ENCODE measurements around the gene TMEM144.
"Not testable (repeated sequence)": the region's sequence is repeated elsewhere in the genome, so short reads cannot be mapped to it uniquely, and the experiment has no call there.

The TMEM144 gene

DNA sequence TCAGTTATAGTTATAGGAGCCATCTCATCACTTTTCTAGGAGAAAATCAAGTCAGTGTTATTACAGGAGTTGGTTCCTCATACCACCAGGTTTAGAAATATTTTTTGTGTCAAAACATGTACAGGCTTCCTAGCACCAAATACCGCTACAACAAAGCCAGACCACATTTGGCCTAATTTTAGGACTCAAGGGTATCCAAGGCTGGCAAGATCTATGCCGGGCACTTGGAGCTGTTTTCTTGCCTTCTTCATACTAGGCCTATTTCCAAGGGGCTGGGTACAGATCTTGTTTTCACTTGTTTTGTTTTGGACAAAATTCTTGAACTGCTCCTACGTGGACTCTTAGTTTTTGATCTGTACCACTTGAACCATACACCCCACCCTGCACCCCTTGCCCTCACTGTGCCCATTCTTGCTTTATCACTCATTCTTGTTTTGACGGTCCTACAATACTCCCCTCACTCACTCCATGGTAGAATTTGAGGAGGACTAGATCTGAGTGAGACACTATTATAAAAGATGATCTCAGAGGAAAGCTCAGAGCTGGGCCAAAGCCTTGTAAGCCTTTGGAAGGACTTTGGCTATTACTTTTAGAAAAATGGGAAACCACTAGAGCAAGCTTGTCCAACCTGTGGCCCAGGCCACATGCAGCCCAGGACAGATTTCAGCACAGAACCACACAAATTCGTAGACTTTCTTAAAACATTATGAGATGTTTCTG lies 17.7 kb upstream of the TMEM144 start:
- DNase-seq (ENCODE audit: low read depth in 2 of 2), result no peak

DNA sequence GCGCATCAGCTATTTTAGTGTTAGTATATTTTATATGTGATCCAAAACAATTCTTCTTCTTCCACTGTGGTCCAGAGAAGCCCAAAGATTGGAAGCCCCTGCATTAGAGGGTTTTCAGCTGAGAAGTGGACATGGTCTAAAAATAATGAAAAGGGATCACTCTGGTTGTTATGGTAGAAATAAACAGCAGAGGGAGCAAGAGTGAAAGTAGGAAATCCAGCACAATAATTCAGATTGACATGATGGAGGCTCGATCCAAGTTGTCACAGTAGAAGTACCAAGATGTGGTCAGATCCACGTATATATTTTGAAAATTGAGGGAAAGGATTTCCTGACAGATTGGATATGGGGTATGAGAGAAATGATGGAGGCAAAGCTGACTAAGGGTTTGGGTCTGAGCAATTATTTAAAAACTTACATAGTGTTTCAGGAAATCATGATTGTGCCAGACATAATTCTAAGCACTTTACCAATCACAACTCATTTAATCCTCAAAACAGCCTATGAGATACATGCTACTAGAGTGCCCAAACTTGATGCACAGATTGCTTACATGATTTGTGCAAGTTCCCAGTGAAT lies 17.0 kb upstream of the TMEM144 start:
- DNase-seq (ENCODE audit: low read depth in 2 of 2), result no peak

DNA sequence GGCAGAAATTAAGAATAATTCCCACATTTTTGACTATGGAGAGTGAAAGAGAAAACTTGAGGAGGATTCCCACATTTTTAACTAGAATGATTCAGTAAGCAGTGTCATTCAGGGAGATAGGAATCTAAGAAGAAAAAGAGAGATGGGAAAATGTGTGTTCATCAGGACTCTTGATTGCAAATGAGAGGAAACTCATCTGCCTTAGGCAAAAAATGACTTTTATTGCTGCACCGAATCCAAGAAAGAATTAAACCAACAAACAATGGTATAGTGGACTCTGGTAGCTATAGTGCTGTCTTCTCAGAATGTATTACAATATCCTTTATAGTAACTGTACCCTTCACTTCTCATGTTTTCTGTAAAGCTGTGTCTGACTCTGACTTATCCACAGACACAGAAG lies 15.0 kb upstream of the TMEM144 start:
- DNase-seq (ENCODE audit: low read depth in 2 of 2), result no peak

DNA sequence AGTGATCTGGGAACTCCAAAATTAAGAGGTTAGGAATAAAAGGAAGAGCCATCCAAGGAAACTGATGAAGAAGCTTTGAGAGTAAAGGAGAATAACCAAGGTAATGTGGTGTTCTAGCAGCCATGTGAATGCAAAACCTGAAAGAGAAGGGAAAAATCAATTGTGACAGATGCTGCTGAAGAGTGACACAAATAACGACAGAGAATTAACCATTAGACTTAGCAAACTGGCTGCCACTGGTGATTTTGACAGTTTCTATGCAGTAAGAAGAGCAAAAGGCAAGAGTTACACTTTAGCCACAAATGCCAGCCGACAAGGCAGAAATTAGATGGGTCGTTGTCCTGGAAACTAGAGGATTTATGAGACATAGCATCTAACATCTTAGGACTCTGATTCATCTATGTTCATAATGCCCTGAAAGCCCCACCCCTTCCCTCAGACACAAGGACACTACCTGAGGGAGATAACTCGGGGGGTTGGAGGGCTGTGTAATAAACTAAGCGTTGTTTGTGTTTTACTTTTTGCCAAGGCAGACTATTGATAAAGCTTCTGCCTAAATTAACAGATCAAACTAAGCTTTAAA lies 13.0 kb upstream of the TMEM144 start:
- DNase-seq (ENCODE audit: low read depth in 2 of 2), result no peak

DNA sequence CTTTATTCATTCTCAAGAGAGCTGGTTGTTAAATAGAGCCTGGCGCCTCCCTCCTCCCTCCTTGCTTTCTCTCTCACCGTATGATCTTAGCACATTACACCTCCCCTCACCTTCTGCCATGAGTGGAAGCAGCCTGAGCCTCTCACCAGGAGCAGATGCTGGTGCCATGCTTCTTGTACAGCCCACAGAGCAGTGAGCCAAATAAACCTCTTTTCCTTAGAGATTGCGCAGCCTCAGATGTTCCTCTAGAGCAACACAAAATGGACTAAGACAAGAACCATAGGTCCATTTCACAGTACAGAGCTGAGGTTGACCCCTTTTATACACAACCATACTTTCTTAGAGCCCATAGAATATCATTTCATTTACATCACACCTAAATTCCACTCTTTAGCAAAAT lies 10.1 kb upstream of the TMEM144 start:
- no peak for DNase-seq (ENCODE audit: low read depth in 2 of 2)

DNA sequence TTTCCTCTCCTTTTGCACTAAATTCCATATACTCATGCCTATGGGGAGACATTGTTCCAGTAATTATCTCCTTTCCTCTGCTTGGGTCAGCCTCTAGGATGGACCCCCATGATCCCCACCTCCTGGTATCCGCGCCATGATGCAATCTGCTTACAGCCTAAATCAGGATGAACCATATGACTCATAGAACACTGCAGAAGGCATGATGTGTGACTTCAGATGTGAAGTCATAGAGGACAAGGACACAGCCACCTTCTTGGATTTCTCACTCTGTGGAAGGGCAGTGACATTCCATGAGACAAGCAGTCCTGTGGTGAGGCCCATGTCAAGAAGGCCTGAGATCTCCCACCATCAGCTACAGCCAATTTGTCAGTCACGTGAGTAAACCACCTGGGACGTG lies 9.0 kb upstream of the TMEM144 start:
- no peak for DNase-seq (ENCODE audit: low read depth in 2 of 2)

DNA sequence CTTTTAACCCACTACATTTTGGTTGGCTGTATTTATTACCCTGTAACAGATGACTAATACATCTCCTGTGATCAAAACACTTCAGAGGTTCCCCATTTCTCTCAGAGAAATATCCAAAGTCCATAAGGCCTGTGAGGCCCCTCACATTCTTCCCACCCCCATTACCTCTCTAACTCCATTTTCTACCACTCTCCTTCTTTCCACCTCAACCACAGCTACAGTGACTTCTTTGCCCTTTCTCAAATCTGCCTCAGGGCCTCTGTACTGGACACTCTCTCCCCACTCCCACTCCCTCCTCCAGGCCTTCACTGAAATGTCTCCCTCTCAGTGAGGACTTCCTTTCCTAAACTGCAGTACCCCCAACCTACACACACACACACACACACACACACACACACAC lies 8.4 kb upstream of the TMEM144 start:
- DNase-seq (ENCODE audit: low read depth in 2 of 2), result no peak

DNA sequence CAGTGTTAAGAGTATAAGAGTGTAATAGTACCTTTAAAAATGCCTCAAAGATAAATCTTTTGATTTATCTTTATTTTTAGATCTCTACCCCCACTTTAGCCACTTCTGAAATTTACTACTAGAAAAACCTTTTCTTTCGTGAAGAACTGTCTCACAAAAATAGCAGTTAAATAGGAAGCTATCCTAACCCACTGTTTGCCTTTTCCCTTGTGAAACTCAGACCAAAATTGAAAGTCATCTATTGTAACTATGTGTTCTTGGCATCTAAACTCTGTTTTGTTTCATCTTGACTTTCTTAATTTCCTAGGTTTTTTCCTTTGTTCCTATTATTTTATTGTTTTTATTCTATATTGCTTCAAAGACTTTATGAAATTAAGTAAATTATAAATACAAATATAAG lies 7.8 kb upstream of the TMEM144 start:
- no peak for DNase-seq (ENCODE audit: low read depth in 2 of 2)

DNA sequence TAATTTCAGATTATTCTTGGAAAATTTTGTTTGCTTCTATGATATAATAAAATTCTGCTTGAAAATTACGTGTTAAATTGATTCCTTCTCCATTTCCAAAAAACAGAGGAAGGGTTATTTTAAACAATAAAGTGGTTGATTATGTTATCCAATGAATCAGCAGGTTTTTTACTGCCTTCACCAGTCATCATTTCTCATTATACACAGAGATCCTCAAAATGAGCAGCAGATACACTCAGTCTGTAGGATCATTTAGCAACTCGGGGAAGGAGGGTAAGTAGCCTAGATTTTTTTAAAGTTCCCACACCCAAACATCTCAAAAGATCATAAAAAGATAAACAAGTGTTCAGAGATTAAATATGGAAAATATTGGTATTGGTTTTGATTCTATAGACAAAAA lies 6.8 kb upstream of the TMEM144 start:
- DNase-seq (ENCODE audit: low read depth in 2 of 2), result no peak

DNA sequence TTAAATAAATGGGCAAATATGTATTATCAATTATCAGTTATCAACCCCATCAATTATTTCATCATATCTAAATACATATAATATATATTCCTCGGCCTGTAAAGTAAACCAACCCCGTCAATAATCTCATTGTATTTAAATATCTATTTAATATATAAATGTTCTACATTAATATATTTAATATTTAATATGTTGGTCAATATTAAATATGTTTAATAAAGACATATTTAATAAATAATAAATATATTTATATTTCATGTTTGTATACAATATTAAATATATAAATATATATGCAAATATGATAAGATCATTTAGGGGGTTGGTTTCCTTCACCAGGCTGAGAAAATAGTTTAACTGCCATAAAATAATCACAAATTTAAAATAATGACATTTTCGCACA lies 6.4 kb upstream of the TMEM144 start:
- DNase-seq (ENCODE audit: low read depth in 2 of 2), result no peak

DNA sequence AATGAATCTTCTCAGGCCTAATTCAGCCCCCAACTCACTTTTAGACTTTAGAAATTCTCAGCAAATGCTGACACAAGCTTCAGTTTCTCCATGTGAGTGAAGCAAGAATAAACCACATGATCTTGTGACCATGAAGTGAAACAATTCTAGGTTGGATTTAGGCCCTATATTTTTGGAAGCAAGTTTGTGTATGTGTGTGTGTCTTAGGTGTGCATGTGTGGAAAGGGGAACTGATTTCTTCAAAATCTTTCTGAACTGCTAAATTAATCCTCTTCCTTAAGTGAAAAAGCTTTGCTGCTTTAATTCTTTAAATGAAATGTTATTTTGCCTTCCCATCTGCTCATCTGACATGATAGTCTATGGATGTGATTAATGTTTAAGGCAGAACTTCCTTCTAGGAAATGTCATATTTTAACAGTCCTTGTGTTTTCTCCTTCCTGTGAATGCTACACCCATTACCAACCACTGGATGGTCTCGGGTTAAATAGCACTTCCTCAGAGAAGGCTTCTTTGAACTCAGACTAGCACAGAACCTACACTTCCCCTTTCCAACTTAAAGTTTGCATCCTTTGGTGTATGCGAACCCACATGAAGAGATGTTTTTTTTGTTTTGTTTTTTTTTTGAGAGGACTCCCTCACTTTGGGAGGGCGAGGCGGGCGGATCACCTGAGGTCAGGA lies 1.2 kb upstream of the TMEM144 start:
- no peak for DNase-seq (ENCODE audit: low read depth in 2 of 2)

DNA sequence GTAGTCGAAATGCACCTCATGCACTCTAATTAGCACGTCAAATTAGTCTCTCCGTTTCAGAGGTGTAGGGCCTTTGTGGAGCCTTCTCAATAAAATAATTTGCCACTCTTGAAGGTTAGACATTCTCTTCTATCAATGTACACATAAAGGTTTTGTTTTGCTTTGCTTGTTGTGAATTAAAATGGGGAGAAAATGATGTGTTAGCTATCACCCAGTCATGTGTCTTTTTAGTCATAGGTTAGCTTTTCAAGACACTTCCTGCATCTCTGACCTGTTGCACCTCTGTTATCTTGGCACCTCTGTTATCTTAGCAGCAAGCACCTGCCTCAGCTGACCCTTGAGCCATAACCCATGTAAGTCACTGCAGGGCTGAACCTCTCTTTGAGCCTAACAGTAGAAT lies 936 bp downstream of the TMEM144 start:
- DNase-seq (ENCODE audit: low read depth in 2 of 2), result no peak

DNA sequence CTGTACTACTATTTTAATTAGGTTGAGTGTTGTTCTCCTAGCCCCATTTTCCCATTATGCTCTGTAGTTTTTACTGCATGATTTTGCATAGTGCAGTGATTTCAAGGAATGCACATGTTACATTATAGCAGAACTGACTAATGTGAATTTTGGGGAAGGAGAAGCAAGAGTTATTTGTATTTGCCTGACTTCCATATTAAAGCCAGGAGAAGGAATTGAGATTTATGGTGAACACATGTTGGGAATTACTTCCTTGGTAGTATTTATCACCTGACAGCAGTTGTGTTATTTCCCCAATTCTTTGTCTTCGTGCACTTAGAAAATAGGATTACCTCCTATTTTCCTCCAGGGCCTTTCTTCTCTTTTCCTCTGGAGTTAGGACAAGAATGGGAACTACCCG lies 3.2 kb downstream of the TMEM144 start:
- no peak for DNase-seq (ENCODE audit: low read depth in 2 of 2)

DNA sequence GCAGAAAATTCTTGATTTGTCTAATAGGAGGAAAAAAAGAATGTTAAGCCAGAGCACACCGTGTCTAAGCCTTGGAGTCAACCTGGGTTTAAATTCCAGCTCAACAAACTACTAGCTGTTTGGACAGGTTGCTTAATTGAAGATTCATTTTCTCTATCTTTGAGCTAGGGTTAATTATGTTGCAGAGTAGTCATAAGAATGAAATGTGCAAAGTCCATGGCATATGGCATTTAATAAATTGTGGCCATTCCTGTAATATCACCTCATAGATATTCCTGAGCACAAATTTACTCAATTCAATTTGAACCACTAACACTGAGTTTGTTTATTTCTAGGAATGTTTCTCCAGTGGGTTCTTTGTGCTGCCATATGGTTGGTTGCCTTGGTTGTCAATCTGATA lies 4.6 kb downstream of the TMEM144 start:
- DNase-seq (ENCODE audit: low read depth in 2 of 2), result no peak

DNA sequence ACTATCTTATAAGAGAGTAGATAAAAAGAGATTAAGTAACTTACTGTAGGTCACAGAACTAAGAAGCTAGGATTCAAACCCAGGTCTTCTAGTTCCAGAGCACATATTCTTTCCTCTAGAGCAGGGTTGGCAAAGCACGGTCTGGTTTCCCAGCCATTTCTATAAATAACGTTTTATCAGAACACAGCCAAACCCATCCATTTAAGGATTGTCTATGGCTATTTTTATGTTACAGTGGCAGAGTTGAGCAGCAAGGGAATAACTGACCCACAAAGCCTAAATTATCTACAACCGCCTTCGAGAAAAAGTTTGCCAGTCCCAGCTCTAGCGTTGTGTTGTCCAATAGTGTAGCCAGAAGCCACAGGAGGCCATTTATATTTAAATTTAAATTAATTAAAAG lies 7.5 kb downstream of the TMEM144 start:
- DNase-seq (ENCODE audit: low read depth in 2 of 2), result no peak

DNA sequence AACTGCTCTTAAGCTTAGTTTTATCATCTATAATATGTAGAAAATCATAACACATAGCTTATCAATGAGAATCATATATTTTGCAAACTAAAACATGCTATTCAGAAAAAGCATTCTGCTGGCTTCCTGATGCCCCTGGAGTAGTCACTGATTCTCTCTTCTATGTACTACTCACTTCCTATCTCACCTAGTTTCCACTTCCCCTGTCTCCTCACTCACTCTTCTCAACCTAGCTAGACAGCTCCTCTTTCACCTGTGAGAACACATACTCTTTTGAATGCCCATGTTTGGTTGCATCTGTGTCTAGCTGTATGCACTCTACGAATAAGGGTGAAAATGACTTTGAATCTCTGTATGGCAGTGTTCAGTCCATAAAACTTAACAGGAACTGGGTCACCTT lies 9.3 kb downstream of the TMEM144 start:
- DNase-seq (ENCODE audit: low read depth in 2 of 2), result no peak

DNA sequence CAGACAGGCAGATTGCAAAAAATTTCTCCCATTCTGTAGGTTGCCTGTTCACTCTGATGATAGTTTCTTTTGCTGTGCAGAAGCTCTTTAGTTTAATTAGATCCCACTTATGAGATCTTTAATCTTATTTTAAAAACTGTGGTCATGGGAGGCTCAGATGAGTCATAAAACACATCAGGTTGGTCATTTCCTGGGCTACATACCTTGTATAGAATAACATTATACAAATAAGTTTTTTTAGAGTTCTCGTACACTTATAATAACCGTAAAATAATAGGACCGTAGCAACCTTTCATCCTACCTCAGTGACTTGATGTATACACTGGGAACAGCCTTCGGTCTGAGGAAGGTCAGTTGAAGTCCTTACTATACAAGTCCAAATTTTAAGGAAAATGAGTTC lies 14.0 kb downstream of the TMEM144 start:
- DNase-seq (ENCODE audit: low read depth in 2 of 2), result not testable (repeated sequence)

DNA sequence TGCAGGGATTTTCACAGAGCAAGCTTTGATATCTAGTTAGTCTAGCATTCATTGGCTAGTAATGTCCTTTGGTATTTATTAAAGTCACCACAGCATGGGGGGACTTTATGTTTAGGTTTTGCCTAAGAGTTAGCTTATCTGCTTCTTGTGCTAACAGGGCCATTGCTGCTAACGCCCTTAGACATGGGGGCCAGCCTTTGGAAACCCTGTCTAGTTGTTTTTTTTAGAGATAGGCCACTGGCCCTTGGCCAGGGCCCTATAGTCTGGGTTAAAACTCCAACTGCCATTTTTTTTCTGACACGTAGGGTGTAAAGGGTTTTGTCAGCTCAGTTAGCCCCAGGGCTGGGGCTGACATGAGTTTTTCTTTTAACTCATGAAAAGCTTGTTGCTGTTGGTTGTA lies 14.7 kb downstream of the TMEM144 start:
- not testable (repeated sequence) for DNase-seq (ENCODE audit: low read depth in 2 of 2)

DNA sequence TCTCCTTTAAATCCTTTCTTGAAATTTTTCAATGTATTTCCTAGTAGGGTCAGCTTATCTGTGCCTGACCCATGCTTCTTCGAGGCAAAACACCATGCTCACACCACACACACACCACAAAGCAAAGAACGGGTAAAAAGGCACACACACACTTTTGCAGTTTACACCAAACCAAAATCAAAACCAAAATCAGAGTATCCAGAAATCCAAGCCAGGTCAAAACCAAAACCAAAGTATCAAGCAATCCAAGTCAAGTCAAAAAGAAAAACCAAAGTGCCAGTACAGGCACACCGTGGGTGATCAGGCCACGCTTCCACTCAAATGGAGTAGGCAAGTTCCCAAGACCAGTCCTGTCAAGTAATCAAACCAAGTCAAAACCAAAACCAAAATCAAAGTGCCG lies 17.6 kb downstream of the TMEM144 start:
- DNase-seq (ENCODE audit: low read depth in 2 of 2), result not testable (repeated sequence)

DNA sequence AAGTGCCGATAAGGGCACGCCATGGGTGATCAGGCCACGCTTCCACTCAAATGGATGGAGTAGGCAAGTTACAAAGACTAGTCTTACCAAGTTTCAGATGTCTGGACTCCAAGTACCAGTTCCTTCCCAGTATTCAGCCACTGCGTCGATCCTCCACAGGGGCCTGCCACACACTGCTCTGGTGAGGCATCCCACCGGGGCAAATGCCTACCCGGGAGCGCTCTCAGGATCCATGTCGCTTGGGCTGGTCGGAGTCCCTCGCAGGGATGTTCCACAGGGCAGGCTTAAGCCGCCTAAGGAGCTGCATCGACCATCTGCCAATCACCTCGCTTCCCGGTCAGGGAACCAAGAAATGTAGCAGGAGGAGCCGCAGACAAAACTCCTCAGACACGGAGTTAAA lies 18.1 kb downstream of the TMEM144 start:
- DNase-seq (ENCODE audit: low read depth in 2 of 2), result not testable (repeated sequence)

DNA sequence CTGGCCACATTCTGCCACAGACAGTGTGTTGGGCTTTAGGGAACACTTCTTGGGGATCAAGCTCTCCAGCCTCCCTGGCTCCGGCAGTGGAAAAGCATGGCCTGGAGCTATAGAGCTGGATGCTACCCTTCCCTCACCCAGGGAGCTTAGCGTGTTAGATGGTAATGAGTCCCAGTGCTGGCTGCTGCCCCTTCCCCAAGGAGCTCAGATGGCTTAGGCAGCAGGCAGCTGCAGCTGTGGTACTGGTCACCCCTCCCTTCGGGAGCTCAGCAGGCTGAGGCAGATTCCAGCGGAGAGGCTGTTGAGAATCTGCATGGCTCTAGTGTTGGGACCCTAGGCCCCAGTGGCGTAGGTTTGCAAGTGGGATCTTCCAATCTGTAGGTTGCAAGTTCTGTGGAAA lies 19.5 kb downstream of the TMEM144 start:
- no peak for DNase-seq (ENCODE audit: low read depth in 2 of 2)

DNA sequence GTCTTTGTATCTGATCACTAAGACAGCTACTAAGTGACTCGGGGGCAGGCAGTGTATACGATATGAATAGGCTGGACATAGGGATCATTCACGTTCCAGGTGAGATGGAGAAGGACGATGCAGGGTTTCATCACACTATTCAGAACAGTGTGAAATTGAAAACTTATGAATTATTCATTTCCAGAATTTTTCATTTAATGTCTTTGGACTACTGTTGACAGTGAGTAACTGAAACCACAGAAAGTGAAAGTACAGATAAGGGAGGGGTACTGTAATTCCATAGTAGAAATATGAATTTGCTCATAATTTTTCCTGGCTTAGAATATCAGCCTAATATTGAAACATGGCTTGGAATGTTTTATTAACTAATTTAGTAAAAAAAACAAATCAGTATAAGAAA lies 24.4 kb downstream of the TMEM144 start:
- no peak for DNase-seq (ENCODE audit: low read depth in 2 of 2)
